Measurements from ENCODE around the gene USP15. TPM values are rescaled to one million over a fixed set of nuclear protein-coding genes. Genes with fewer than 3 reads are reported as not detected.

Gene USP15
- 100 to 1,000 TPM in 1 of 2 donors, 10 to 100 TPM in 1; 50.2 to 107 TPM for total RNA-seq
- 10 to 100 TPM; 42.2 to 60.8 (median 46.2) TPM for polyA plus RNA-seq (ENCODE audit: insufficient read length in 6 of 6)
- long read RNA-seq, donor 1, full-length matches to known transcripts, result 12 of 12 reads
- long read RNA-seq, donor 1, partial matches to known transcripts, result 0 of 12 reads
- long read RNA-seq, donor 1, other reads (novel, unspliced or antisense), result 0 of 12 reads
- long read RNA-seq, donor 2, full-length matches to known transcripts, result 14 of 14 reads
- long read RNA-seq, donor 2, partial matches to known transcripts, result 0 of 14 reads
- long read RNA-seq, donor 2, other reads (novel, unspliced or antisense), result 0 of 14 reads
- long read RNA-seq, donor 3, partial matches to known transcripts, result 0 of 2 reads
- long read RNA-seq, donor 3, other reads (novel, unspliced or antisense), result 0 of 2 reads
- long read RNA-seq, donor 4, transcript USP15-208 (4 exons, 648 nt), result major isoform, 6 of 9 reads
- long read RNA-seq, donor 4, partial matches to known transcripts, result 1 of 9 reads
- long read RNA-seq, donor 4, other reads (novel, unspliced or antisense), result 1 of 9 reads
- long read RNA-seq, donor 5, full-length matches to known transcripts, result 5 of 5 reads
- long read RNA-seq, donor 5, partial matches to known transcripts, result 0 of 5 reads
- long read RNA-seq, donor 5, other reads (novel, unspliced or antisense), result 0 of 5 reads
- long read RNA-seq, donor 6, partial matches to known transcripts, result 0 of 5 reads
- long read RNA-seq, donor 6, other reads (novel, unspliced or antisense), result 0 of 5 reads
- long read RNA-seq, donor 7, partial matches to known transcripts, result 0 of 1 reads
- long read RNA-seq, donor 7, other reads (novel, unspliced or antisense), result 0 of 1 reads
- long read RNA-seq, donor 8, full-length matches to known transcripts, result 7 of 7 reads
- long read RNA-seq, donor 8, partial matches to known transcripts, result 0 of 7 reads
- long read RNA-seq, donor 8, other reads (novel, unspliced or antisense), result 0 of 7 reads
- long read RNA-seq, donor 9, result 0 reads
- long read RNA-seq, donor 10, partial matches to known transcripts, result 1 of 3 reads
- long read RNA-seq, donor 10, other reads (novel, unspliced or antisense), result 0 of 3 reads
- long read RNA-seq, donor 11, full-length matches to known transcripts, result 14 of 14 reads
- long read RNA-seq, donor 11, partial matches to known transcripts, result 0 of 14 reads
- long read RNA-seq, donor 11, other reads (novel, unspliced or antisense), result 0 of 14 reads
- long read RNA-seq, donor 12, full-length matches to known transcripts, result 4 of 4 reads
- long read RNA-seq, donor 12, partial matches to known transcripts, result 0 of 4 reads
- long read RNA-seq, donor 12, other reads (novel, unspliced or antisense), result 0 of 4 reads

DNA sequence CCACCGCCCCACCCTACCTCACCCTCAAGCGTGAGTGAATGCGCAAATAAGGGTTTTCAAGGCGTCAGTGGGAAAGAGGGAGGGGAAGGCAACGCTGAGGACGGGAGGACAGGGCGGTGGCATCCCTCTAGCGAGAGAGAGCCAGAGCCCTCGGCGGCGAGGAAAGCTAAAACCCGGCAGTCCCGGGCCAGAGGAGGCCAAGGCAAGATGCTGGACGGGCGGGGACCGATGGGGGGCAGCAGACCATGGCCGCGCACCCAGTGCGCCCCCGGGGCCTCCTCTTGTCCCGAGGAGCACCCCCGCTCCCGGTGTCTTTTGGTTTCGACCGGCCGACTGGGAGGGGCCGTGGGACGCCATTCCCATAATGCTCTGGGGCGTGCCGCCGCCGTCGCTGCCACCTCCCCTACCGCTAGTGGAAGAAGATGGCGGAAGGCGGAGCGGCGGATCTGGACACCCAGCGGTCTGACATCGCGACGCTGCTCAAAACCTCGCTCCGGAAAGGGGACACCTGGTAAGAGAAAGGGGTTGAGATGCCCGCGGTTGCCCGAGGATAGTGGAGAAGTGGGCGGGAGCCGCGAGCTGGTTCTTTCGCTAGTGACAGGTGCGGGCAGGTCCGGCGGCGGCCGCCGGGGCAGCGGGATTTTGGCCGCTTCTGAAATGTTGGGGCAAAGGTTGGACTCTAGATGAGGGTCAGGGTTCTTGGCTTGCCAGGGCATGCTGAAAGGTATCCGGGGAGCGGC lies at the start of gene USP15:
TSS of gene USP15 (plus strand) at position 412 of the 740 bp plus-strand sequence. CDS start at position 423, 11 bp downstream.
- peak within 1 kb of the TSS; percentile 95 to 97 for H3K27ac ChIP-seq
- H3K4me1 ChIP-seq, result peaks cover 18 to 67% of the 10 kb centered on the region in 2 donors
- H3K36me3 ChIP-seq, result no peaks in the 10 kb centered on the region
- peak; percentile 96 to 98 (median 97) for DNase-seq
- intact Hi-C loops (cut with DNase I), result no loop called here
- H3K27me3 ChIP-seq, result no peaks in the 10 kb centered on the region
- peak; percentile 97 for ATAC-seq
- H3K9me3 ChIP-seq, result no peaks in the 10 kb centered on the region
- H3K4me3 ChIP-seq, result peak within 1 kb of the TSS; percentile 78 to 94
- TF ChIP-seq, protein P1, sequence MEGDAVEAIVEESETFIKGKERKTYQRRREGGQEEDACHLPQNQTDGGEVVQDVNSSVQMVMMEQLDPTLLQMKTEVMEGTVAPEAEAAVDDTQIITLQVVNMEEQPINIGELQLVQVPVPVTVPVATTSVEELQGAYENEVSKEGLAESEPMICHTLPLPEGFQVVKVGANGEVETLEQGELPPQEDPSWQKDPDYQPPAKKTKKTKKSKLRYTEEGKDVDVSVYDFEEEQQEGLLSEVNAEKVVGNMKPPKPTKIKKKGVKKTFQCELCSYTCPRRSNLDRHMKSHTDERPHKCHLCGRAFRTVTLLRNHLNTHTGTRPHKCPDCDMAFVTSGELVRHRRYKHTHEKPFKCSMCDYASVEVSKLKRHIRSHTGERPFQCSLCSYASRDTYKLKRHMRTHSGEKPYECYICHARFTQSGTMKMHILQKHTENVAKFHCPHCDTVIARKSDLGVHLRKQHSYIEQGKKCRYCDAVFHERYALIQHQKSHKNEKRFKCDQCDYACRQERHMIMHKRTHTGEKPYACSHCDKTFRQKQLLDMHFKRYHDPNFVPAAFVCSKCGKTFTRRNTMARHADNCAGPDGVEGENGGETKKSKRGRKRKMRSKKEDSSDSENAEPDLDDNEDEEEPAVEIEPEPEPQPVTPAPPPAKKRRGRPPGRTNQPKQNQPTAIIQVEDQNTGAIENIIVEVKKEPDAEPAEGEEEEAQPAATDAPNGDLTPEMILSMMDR (IDR thresholded peaks at IDR 0.05), result peak; percentile 53 to 75

DNA sequence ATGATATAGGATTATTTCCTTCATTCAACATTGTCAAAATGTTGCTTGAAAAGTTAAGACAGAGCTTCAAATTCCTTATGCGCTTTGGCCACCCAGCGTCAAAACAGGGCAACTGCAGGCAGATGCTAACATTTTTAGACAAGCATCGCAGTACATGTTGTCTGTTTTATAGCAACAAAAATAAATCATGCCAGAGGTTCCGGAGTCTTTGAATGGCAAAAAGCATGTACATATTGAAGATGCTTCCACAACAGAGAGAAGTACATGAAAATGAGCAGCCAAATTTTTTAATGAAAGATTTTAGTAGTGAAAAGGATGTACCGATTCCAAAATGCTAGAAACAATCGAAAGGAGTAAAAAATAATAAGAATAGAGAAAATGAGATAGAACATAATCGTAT lies 49.8 kb upstream of the USP15 start:
- TF ChIP-seq, protein P1 (IDR thresholded peaks at IDR 0.05), result peak; percentile 74 to 76
- H3K27me3 ChIP-seq, result no peaks in the 10 kb centered on the region
- H3K4me1 ChIP-seq, result peaks cover 4 to 37% of the 10 kb centered on the region in 2 donors
- intact Hi-C loops (cut with DNase I), result no loop called here
- H3K36me3 ChIP-seq, result no peaks in the 10 kb centered on the region
- no peak overlapping the region for H3K27ac ChIP-seq
- no peaks in the 10 kb centered on the region for H3K9me3 ChIP-seq
- ATAC-seq (peak; percentile 69), DNase-seq (peak in 3 of 4 donors; percentile 17 to 61 (median 45))
- H3K4me3 ChIP-seq, result no peak overlapping the region

- Histone ChIP-seq H3K36me3 (no peaks in the 10 kb centered on the region), H3K27me3 (no peaks in the 10 kb centered on the region), H3K27ac (peak overlapping the region in 1 of 2 donors; percentile 37), H3K4me3 (no peak overlapping the region), H3K9me3 (no peaks in the 10 kb centered on the region), H3K4me1 (peaks cover 4 to 48% of the 10 kb centered on the region in 2 donors)
- TF ChIP-seq, protein P1 (IDR thresholded peaks at IDR 0.05), result no peak
- ATAC-seq, result no peak
- intact Hi-C loops (cut with DNase I), result no loop called here
- DNase-seq, result no peak
Observed at GRCh38 chr12:62211510-62211909, 48.7 kb upstream of the USP15 start.

DNA sequence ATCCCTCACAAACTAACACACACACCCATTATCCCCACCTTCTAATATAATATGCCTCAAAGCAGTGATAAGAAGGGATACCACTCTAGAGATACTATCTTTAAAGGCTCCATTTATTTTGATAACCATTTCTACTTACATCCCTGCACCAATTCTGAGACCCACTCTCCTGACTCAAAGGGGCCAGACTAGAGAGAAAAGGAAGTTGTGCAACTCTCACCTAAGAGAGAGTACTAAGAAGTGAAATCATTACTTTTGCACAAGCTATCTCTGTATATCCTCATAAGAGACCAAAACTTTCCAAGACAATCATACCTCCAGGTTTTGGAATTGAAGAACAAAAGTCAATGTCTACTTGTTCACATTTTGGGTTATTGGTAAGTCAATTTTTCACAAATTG lies 45.4 kb upstream of the USP15 start:
- ATAC-seq, result peak; percentile 19
- TF ChIP-seq, protein P1 (IDR thresholded peaks at IDR 0.05), result no peak
- Histone ChIP-seq H3K27me3 (no peaks in the 10 kb centered on the region), H3K4me1 (peaks cover 4 to 61% of the 10 kb centered on the region in 2 donors), H3K27ac (peak overlapping the region in 1 of 2 donors; percentile 89), H3K4me3 (no peak overlapping the region), H3K36me3 (no peaks in the 10 kb centered on the region), H3K9me3 (no peaks in the 10 kb centered on the region)
- DNase-seq, result no peak
- intact Hi-C loops (cut with DNase I), result no loop called here
